Type B pancreatic cell (in vitro differentiated cells): ENCODE data around the gene COG3. TPM values are rescaled to one million over a fixed set of nuclear protein-coding genes. Genes with fewer than 3 reads are reported as not detected.

Source experiments
- DNase-seq: peaks from one replicate; pipeline ENCODE4 v3.0.0; 2021; ENCODE audit warnings: mixed read lengths; ENCODE audit not compliant: unreplicated experiment; ENCODE audit errors: extremely low spot score
- H3K27ac Mint-ChIP-seq: 2 replicates; pipeline ENCODE4 v1.8.0; 2021; ENCODE audit warnings: mild to moderate bottlenecking, mixed read lengths
- H3K27me3 Mint-ChIP-seq: 2 replicates; pipeline ENCODE4 v1.8.0; 2021; ENCODE audit warnings: mixed read lengths
- H3K36me3 Mint-ChIP-seq: 2 replicates; pipeline ENCODE4 v1.8.0; 2021; ENCODE audit warnings: mixed read lengths
- H3K4me1 Mint-ChIP-seq: one replicate; pipeline ENCODE4 v1.8.0; 2021; ENCODE audit warnings: mixed read lengths; ENCODE audit not compliant: unreplicated experiment
- H3K4me3 Mint-ChIP-seq: 2 replicates; pipeline ENCODE4 v1.8.0; 2021; ENCODE audit warnings: mild to moderate bottlenecking, mixed read lengths
- H3K9me3 Mint-ChIP-seq: 2 replicates; pipeline ENCODE4 v1.8.0; 2021; ENCODE audit warnings: mixed read lengths
- CTCF ChIP-seq: fragments of 200-600 bp; sonication (generic); conservative IDR thresholded peaks from 2 replicates; pipeline ENCODE4 v1.5.0; 2021; ENCODE audit warnings: antibody characterized with exemption, mild to moderate bottlenecking
- total RNA-seq: library from RNA; stranded (reverse); gene quantifications from 2 replicates; pipeline ENCODE4 v1.2.1, GENCODE V29; 2021; ENCODE audit warnings: low replicate concordance

The COG3 gene
- total RNA-seq, 1 donor from 2014 or later: 30.4 TPM

GRCh38 chr13:45466359-45466758, 1.6 kb downstream of the COG3 start:
- peak overlapping the region; percentile 96 for H3K4me3 Mint-ChIP-seq
- peaks cover 4% of the 10 kb centered on the region for H3K9me3 Mint-ChIP-seq
- TF ChIP-seq CTCF: no peak
- DNase-seq: no peak
- H3K27ac Mint-ChIP-seq: peak overlapping the region; percentile 92
- H3K4me1 Mint-ChIP-seq: peaks cover 46% of the 10 kb centered on the region
- H3K36me3 Mint-ChIP-seq: peaks cover 9% of the 10 kb centered on the region
- peaks cover 11% of the 10 kb centered on the region for H3K27me3 Mint-ChIP-seq

GRCh38 chr13:45468635-45469034, 3.9 kb downstream of the COG3 start:
- TF ChIP-seq CTCF: no peak
- Mint-ChIP-seq H3K4me1 (peaks cover 46% of the 10 kb centered on the region), H3K27me3 (peaks cover 4% of the 10 kb centered on the region), H3K27ac (peak overlapping the region; percentile 92), H3K36me3 (peaks cover 16% of the 10 kb centered on the region), H3K4me3 (peak overlapping the region; percentile 79), H3K9me3 (peaks cover 10% of the 10 kb centered on the region)
- no peak for DNase-seq

- Mint-ChIP-seq H3K9me3 (peaks cover 6% of the 10 kb centered on the region), H3K36me3 (peaks cover 9% of the 10 kb centered on the region), H3K4me3 (no peak overlapping the region), H3K4me1 (peaks cover 23% of the 10 kb centered on the region), H3K27me3 (no peaks in the 10 kb centered on the region), H3K27ac (no peak overlapping the region)
- DNase-seq: no peak
- TF ChIP-seq CTCF: no peak
Measured at GRCh38 chr13:45472171-45472705, 7.5 kb downstream of the COG3 start.

GRCh38 chr13:45473627-45474026, 8.9 kb downstream of the COG3 start:
- Mint-ChIP-seq H3K4me1 (peaks cover 11% of the 10 kb centered on the region), H3K4me3 (no peak overlapping the region), H3K36me3 (peaks cover 7% of the 10 kb centered on the region), H3K27me3 (no peaks in the 10 kb centered on the region), H3K9me3 (peaks cover 6% of the 10 kb centered on the region), H3K27ac (no peak overlapping the region)
- TF ChIP-seq CTCF: peak; percentile 55
- DNase-seq: no peak

GRCh38 chr13:45474584-45475454, 10.1 kb downstream of the COG3 start:
- H3K27ac Mint-ChIP-seq: no peak overlapping the region
- no peak for TF ChIP-seq CTCF
- H3K27me3 Mint-ChIP-seq: no peaks in the 10 kb centered on the region
- H3K4me1 Mint-ChIP-seq: peaks cover 9% of the 10 kb centered on the region
- H3K4me3 Mint-ChIP-seq: no peak overlapping the region
- H3K9me3 Mint-ChIP-seq: peaks cover 6% of the 10 kb centered on the region
- H3K36me3 Mint-ChIP-seq: peaks cover 15% of the 10 kb centered on the region
- DNase-seq: no peak
